ENCODE measurements around the gene DDX1. TPM values are rescaled to one million over a fixed set of nuclear protein-coding genes. Genes with fewer than 3 reads are reported as not detected.

The DDX1 gene
- total and polyA plus RNA-seq, 9 of the 15 experiments (the other 6 are each of a cell fraction or from before 2014, with no cell fraction given): 116 to 277 (median 232) TPM

DNA sequence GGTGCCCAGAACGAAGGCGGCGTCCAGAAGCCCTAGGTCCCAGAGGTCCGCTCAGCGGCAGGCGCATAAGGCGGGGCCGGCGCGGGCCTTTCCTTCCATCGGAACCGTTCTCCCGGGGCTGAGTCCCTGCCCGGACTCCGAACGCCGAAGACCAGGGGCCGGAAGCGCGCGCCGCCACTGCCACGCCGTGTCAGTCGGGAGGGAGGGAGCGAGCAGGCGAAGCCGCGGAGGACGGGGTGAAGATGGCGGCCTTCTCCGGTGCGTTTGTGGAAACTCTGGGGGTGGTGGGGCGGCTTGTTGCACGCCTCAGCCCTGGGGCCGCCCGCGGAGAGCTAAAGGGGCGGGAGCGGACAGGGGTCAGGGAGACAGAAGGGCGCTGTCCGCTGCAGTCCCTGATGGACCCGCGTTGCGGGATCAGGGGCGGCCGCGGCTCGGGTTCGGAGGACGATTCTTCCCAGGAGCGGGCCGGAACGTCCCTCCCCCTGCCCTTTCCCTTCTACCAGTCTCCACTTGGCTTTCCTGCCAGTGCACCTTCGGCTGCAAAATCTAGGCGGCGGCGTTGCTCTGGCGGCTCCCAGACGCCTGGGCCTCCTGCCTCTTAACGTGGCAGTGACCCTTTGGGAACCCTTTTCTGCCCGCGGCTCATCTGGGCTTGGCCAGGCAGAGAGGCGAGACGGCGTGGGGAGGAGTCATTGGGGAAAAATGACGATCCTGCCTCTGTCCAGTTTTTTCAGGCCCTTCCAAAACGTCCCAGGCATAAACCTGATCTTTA, at the start of gene DDX1 (continued):
- TF ChIP-seq, protein P1, sequence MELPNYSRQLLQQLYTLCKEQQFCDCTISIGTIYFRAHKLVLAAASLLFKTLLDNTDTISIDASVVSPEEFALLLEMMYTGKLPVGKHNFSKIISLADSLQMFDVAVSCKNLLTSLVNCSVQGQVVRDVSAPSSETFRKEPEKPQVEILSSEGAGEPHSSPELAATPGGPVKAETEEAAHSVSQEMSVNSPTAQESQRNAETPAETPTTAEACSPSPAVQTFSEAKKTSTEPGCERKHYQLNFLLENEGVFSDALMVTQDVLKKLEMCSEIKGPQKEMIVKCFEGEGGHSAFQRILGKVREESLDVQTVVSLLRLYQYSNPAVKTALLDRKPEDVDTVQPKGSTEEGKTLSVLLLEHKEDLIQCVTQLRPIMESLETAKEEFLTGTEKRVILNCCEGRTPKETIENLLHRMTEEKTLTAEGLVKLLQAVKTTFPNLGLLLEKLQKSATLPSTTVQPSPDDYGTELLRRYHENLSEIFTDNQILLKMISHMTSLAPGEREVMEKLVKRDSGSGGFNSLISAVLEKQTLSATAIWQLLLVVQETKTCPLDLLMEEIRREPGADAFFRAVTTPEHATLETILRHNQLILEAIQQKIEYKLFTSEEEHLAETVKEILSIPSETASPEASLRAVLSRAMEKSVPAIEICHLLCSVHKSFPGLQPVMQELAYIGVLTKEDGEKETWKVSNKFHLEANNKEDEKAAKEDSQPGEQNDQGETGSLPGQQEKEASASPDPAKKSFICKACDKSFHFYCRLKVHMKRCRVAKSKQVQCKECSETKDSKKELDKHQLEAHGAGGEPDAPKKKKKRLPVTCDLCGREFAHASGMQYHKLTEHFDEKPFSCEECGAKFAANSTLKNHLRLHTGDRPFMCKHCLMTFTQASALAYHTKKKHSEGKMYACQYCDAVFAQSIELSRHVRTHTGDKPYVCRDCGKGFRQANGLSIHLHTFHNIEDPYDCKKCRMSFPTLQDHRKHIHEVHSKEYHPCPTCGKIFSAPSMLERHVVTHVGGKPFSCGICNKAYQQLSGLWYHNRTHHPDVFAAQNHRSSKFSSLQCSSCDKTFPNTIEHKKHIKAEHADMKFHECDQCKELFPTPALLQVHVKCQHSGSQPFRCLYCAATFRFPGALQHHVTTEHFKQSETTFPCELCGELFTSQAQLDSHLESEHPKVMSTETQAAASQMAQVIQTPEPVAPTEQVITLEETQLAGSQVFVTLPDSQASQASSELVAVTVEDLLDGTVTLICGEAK (IDR thresholded peaks at IDR 0.05): peak; percentile 98
- TF ChIP-seq, protein P1 (CRISPR knock-in tag; IDR thresholded peaks at IDR 0.05): no peak
- TF ChIP-seq GABPB2 (CRISPR knock-in tag; conservative IDR thresholded peaks at IDR 0.05) (peak; percentile 39; the same call in 1 of the 2 replicates), SP1 (CRISPR knock-in tag; IDR thresholded peaks at IDR 0.05) (peak; percentile 95), ATF1 (CRISPR knock-in tag; IDR thresholded peaks at IDR 0.05) (no peak; the same call in 1 of the 2 replicates), ATF1 (tag; IDR thresholded peaks at IDR 0.05) (peak; percentile 86), MCM5 (IDR thresholded peaks at IDR 0.05; ENCODE audit: low read depth) (no peak), ESRRB (CRISPR knock-in tag; IDR thresholded peaks at IDR 0.05; ENCODE audit: borderline replicate concordance) (no peak), PYGO2 (tag; IDR thresholded peaks at IDR 0.05) (no peak)
- TF ChIP-seq, protein P2, sequence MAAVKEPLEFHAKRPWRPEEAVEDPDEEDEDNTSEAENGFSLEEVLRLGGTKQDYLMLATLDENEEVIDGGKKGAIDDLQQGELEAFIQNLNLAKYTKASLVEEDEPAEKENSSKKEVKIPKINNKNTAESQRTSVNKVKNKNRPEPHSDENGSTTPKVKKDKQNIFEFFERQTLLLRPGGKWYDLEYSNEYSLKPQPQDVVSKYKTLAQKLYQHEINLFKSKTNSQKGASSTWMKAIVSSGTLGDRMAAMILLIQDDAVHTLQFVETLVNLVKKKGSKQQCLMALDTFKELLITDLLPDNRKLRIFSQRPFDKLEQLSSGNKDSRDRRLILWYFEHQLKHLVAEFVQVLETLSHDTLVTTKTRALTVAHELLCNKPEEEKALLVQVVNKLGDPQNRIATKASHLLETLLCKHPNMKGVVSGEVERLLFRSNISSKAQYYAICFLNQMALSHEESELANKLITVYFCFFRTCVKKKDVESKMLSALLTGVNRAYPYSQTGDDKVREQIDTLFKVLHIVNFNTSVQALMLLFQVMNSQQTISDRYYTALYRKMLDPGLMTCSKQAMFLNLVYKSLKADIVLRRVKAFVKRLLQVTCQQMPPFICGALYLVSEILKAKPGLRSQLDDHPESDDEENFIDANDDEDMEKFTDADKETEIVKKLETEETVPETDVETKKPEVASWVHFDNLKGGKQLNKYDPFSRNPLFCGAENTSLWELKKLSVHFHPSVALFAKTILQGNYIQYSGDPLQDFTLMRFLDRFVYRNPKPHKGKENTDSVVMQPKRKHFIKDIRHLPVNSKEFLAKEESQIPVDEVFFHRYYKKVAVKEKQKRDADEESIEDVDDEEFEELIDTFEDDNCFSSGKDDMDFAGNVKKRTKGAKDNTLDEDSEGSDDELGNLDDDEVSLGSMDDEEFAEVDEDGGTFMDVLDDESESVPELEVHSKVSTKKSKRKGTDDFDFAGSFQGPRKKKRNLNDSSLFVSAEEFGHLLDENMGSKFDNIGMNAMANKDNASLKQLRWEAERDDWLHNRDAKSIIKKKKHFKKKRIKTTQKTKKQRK (IDR thresholded peaks at IDR 0.05; ENCODE audit: borderline replicate concordance, low read depth, low read length): no peak

Measured in K562 (cell line).